Bone marrow (tissue), 2 donors: ENCODE results near the gene TMPRSS9.

Source experiments
- DNase-seq, 2 donors: peaks; one replicate each; lab custom pipeline; 2025; lab: John Stamatoyannopoulos, UW

The TMPRSS9 gene

DNA sequence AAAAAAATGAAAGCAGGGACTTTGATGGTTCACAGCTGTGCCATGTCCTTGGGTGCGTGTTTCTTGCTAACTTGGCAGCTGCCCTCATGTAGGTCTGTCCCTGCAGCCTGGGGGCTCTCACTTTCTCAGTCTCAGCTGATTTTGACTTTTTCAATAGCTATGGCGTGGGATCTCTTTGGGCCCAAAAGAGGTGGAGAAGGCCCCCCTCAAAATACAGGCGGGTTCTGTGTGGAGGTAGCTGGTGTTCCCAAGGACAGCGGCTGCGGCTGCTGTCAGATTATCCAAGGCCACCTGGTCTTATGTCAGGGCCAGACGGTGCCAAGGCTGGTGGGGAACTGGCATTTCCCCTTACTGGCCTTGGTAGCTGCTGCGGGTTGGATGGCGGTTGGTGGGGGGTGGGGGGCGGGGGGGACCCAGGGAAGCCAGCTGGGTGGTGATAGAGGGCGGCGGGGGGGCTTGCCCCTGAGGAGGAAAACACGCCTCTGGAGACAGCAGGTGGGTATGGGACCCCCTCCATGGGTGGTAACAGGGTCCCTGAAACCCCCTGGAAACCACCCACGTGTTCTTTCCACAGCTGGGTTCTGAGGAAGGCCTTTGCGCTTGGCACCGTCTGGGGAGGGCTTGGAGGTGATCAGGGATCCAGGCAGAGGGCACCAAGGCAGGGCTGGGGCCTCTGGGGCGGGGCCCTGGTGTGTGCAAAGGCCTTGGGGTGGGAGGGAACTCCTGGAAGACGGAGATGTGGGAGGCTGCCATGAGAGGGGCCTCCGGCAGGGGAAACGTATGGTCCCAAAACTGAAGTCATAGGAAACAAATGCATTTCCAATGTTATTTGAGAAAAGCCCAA lies 63.2 kb downstream of the TMPRSS9 start:
- peak in 1 of 2 donors; percentile 30 for DNase-seq

DNA sequence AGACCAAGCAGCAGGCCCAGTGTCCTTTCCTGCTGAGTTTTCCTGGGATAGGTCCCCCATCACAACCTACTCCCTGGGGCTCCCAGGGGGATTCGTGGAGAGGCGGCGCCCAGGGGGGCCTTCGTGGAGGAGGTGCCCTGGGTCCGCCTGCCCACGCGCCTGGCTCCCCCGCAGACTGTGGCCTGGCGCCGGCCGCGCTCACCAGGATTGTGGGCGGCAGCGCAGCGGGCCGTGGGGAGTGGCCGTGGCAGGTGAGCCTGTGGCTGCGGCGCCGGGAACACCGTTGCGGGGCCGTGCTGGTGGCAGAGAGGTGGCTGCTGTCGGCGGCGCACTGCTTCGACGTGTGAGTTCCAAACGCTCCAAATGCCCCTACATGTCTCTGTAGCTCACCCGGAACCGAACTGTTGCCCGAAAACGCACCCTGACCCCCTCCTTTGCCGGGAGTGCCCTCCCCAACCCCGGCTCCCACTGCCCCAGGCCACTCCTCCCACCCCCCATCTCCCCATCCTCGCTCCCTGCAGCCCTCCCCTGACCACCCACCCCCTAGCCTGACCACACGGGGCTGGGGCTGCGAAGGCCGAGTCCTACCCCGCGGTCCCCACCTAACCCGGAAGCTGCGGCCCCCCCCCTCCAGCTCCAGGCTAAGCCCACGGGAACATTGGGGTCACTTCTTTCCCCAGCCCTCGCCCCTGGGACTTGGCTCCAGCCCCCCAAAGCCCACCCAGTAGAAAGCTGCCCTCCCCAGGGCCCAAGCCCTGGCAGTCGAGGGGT lies 64.0 kb downstream of the TMPRSS9 start:
- DNase-seq, result no peak

DNA sequence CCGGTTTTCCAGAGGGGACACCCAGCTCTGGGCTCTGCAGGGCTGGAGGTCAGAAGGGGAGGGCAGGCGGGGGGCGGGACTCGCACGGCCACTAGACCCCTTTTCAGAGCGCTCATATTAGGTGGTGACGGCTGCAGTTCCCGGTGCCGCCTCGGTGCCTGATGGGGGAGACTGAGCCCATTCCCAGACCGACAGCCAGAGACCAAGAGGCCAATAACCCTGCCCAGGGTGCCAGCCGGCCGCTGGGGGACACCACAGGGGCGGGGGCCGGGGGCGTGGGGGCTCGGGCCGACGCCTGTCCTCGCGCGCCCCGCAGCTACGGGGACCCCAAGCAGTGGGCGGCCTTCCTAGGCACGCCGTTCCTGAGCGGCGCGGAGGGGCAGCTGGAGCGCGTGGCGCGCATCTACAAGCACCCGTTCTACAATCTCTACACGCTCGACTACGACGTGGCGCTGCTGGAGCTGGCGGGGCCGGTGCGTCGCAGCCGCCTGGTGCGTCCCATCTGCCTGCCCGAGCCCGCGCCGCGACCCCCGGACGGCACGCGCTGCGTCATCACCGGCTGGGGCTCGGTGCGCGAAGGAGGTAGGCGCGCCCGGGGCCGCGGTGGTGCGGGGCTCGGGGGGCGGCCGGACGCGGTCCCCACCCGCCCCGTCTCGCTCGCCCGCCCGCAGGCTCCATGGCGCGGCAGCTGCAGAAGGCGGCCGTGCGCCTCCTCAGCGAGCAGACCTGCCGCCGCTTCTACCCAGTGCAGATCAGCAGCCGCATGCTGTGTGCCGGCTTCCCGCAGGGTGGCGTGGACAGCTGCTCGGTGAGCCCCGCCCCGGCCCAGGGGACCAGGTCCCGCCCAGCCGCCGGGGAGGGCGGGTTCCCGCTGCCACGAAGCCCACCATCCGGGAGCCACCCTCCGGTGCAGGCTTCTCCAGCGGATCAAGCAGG lies 64.9 kb downstream of the TMPRSS9 start:
- DNase-seq, result no peak

DNA sequence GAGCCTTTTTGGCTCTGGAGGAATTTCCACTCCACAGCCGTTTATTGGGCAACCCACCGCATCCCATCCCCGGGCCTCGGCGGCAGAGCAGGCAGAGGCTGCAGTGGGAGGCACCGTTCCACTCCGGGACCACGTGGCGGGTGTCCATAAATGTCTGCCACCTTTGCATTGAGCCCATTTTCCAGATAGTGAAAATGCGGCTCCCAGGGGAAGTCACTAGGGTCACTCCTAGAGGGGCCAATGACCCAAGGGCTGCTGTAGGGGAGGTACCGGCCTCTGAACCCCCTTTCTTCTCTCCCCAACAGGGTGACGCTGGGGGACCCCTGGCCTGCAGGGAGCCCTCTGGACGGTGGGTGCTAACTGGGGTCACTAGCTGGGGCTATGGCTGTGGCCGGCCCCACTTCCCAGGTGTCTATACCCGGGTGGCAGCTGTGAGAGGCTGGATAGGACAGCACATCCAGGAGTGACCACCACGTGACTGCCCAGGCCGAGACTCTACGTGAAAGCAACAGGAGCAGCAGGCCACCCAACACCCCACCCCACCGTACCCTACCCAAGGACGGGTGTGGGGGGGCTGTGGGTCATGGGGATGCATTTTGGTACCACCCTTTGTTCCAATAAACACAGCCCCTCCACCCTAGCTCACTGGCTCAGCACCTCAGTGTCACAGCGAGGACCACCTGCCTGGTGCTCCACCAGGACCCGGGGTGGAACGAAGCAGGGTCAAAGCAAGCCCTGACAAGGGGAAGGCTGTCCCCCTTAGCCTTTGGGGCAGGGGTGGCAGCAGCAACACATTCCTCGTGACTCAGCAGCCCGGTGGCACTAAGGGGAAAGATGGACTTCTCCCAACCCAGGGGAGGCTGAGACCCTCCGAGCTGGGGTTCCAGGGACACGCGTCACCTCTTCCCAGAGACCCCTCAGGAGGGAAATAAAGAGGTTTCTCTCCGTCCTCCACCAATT lies 65.8 kb downstream of the TMPRSS9 start:
- DNase-seq, result no peak

DNA sequence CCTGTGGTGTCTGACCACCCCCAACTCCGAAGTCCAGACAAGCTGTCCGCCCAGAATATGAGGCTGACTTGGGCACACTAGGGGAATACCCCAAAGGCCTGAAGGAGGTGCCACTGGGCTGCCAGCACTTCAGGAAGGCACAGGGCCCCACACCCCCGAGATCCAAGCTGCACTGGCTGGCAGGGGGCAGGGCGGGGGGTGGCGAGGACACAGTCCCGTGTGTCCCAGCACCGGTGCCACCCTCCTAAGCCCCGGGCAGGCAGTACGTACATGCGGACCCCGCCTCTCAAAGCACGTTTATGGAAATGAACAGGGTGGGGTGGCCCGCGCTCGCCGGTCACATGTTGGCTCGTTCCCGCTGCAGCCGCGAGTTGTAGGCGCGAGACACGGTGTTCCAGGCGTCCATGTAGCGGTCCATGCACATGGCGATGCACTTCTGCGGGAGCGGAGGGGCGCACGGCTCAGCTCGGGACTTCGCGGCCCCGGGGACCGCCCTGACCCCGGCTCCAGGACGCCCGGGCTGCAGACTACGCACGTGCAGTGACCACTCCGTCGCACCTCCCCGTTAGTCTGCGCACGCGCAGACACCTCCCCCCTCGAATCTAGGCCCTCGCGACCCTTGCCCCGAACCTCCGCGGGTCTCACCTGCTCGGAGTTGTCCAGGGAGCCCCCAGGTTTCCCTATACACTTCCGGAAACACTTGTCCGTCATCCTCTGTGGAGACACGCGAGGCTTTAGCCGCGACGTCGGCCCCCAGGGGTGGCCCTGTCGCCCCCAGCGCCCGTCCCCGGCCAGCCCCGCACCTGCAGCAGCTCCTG lies 66.8 kb downstream of the TMPRSS9 start:
- DNase-seq, result no peak

DNA sequence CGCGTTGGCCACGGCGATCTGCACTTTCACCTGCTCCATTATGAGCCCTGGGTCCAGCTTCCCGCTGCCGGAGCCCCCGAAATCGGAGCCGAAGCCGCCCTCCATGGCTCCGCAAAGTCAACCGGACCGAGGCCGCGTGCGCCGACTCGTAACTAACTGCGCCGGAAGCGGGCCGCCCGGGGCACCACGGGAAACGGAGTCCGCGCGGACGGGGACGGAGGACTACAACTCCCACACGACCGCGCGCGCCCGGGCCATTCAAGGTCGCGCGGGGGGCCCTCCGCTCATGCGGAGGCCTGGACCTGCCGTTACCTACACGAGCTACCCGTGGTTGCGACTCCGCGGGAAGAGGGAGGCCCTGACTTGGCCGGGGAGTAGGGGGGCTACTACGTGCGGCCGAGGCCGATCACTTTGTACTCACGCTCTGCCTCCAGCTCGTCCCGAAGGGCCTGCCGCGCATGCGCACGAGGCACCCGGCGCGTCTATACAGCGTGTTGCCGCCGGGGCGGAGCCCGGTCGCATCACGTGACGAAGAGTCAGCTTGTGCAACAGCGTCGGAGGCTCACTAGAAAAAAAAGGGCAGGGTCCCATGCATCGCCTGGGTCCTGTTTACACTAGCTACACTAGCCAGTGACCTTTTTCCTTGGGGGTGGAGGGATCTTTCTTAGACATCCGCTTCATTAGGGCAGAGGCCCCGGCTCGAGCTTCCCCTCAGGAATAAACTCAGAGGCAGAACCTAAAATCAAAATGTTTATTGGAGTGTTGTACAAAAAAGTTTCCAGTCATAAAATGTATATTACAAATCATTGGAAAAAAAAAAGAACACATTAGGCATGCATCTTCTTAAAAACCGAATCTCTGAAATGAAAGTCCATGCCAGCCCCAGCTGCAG lies 67.6 kb downstream of the TMPRSS9 start, which contains the start of gene TIMM13:
TIMM13 (minus strand) TSS at position 158 of the 892 bp plus-strand sequence; CDS start at position 105, 53 bp downstream.
- peak; percentile 95 to 100 for DNase-seq

DNA sequence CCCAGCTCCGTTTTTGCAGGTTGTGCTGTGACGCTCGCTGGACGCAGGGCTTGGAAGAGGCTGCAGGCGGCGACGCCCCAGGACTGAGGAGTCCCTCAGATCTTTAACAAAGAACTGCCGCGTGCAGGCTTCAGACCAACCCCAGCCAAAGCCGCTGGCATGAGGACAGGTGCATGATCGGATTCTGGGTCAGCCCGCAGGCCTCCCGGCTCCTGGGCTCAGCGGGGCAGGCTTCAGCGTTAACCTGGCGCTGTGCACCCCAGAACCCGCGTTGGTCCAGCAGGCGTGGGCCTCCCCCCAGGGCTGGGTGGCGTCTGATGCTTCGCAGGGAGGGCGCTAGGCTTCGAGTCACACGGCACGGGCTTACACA lies 68.2 kb downstream of the TMPRSS9 start:
- no peak for DNase-seq

DNA sequence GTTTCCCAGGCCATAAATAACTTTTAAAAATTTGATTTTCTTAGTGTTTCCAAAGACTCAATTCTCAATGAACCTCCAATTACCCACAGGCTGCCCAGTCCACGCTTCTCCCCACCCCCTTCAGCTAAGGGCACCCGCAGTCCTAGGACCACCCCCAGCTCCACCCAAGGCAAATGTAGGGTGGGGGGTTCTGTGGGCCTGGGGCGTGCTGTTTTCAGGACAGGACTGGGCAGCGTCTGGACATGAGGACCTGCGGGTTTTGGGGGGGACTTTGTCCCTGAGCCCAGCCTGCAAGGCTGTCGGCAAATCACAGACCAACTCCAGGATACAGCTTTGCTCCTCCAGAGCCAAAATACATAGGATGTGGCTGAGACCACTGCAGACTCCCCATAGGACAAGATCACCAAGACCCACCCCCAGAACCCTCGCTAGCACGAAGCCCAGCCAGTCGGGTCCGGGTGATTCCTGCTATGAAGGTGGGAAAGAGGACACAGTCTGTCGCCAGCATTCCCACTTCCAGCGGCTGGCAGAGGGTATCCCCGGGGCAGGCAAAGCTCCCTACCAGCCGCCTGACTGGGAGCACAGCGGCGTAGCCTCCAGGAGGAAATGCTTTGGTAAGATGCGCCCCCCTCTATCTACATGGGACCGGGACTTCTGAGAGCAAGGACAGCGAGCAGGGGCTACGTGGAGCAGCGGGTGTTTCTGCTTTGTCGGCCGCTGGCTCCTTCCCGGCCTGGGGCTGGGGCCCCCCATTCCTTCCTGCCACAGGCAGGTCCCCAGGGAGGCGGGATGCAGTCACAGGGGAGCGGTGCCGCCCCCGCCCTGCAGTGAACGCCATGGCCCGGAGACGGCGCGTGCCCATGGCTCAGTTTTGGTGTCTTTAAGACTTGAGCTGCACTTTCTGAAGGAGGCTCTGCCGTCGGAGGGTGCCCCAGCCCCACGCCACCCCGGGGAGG lies 69.0 kb downstream of the TMPRSS9 start:
- DNase-seq, result no peak

DNA sequence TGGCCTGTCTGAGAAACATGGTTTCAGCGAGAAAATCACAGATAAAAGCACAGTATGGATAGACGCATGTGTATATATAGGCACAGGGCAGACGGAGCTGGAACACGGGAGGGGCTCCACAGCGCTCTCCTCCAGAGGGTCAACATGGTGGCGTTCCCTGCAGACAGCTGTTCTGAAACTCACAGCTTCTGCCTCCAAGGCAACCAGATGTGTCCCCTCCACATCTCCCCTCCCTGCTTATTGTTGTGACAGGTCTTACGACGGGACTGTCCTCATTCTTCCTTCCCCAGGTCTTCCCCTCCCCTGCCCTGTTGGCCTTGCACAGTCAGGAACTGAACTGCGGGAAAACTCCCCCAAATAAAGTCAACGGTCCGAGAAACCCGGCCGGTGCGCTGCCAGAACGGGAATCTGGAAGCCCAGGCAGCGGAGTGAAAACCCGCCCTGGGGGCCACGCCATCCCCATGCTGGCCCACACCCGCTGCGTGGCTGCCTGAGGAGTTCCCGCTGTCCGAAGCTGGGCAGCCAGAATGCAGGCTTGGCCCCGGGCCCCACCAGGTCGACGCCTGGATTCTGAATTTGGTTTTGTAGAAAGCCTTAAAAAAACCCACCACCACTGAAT lies 70.0 kb downstream of the TMPRSS9 start:
- no peak for DNase-seq

DNA sequence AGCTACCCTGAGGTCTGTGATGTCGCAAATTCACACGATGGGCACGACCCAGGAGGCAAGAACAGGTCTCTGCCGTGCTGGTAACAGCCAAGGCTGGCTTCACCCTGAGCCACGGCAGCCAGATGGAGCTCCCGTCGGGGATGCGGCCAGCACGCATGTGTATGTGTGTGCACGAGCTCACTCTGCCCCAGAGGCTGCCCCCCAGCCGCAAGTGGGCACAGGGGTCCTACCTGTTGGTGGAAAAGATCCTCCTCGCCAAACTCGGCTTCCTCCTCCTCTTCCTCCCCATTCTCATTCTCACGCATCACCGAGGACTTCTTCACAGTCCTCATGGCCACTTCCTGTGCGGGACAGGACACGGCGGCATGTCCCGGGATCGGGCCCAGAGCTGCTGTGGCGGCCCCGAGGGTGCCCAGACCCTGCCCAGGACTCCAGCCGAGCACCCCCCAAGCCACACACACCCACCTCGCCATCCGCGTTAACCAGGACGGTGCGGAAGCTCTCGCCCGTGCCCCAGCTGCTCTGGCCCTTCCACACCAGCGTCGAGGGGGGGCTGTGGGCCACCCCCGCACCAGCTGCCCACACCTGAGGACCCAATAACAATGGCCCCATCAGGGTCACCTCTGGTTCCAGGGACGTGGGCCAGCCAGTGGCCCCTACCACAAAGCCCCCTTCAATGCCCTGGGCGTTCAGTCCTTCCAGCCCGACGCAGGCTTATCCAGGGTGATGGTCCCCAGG lies 71.4 kb downstream of the TMPRSS9 start:
- no peak for DNase-seq

DNA sequence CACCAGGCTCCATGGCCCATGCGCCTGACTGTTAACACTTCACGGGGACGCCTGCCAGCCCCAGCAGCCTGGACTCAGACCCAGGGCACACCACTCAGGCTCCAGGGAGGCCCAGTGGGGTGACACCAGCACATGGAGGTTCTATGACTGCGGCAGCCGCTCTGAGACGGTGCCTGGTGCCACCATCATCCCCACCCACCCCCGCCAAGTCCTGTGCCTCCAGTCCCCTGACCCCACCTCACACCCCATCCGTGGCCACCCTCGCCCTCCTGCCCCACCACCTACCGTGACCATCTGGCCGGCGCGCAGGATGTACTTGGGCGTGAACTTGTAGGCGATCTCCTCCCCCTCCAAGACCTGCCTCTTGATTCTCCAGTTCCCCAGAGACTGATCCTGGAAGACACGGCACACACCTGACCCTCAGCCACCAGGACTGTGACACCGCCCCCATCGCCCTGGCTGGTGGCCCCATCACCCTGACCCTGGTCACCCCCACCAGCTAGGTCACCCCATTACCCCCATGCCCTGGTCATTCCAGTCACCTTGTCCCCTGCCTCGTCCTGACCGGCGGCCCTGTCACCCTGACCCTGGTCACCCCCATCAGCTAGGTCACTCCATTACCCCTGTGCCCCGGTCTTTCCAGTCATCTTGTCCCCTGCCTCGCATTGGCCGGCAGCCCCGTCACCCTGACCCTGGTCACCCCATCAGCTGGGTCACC lies 72.2 kb downstream of the TMPRSS9 start:
- DNase-seq, result no peak

DNA sequence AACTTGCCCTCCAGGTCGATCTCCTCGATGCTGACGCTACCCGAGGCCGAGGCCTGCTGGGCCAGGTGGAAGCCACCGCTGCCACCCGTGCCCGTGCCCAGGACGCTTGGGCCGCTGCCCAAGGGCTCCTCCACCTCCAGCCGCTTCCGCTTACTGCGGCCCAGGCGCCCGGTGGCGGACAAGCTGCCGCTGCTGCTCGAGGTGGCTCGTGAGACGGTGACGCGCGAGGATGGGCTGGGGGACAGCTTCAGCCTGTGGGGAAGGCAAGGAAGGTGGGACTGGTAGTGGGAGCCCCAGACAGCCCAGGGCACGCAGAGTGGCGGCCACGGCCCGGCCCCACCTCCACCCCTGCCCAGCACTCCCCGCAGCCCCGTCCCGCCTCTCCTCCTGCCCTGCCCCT lies 73.8 kb downstream of the TMPRSS9 start:
- no peak for DNase-seq

DNA sequence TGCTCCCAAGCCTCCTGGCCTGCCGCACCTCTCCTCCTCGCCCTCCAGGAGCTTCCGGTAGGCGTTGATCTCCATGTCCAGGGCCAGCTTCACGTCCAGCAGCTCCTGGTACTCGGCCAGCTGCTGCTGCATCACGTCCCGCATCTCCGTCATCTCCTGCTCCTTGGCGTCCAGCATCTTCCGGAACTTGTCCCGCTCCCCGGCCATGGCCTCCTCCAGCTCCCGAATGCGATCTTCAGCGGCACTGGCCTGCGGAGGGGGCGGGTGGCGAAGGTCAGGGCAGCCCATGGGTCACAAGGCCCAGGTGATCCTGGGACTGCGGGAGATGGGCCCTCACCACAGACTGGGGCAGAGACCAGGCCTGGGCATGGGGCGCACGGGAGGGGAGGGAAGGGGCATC lies 74.2 kb downstream of the TMPRSS9 start:
- no peak for DNase-seq

DNA sequence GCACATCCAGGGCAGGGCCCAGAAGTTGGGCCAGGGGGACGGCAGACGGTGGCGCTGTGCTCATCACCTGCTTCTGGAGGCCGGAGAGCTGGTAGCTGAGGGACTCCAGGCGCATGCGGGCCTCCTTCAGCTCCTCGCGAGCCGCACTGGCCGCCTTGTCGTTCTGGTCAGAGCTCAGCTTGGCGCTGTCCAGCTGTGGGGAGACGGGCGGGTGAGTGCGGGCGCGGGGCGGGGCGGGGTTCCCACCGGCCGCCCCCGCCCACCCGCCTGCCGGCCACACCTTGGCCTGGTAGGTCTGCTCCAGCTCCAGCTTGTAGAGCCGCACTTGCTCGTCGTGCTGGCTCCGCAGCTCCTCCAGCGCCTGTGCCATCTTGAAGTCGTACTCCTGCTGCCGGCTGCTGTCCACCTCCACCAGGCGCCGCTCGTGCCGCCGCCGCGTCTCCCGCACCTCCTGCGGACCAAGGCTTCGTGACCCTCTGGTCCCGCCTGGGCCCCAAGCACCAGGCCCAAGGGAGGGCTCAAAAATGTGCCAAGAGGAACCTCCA lies 74.7 kb downstream of the TMPRSS9 start:
- DNase-seq, result no peak

DNA sequence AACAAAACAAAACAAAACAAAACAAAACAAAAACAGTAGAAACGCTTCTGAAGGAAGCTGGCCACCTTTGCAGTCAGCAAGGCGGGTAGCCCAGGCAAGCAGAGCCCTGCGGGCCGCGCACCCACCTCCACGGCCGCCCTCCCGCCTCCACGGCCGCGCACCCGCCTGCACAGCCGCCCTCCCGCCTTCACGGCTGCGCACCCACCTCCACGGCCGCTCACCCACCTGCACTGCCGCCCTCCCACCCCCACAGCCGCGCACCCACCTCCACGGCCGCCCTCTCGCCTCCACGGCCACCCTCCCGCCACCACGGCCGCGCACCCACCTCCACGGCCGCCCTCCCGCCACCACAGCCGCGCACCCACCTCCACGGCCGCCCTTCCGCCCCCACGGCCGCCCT lies 76.3 kb downstream of the TMPRSS9 start:
- no peak for DNase-seq

DNA sequence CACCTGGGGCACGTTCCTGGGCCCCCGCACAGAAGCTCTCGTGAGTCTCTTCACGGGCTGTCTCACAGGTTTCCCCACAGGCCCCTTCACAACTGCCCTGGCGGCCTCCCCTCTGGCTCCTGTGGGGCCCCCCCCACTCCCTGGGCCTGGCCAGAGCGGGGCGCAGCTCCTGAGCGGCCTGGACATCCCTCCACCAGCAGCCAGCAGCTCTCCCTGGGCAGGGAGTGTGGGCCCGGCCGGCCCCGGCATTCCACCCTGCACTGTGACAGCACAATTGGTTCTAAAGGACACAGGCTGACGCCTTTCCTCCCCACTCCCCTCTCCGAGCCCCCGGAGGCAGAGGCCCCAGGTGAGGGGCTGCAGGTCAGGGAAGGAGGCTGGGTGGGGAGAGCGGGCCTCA lies 76.9 kb downstream of the TMPRSS9 start:
- DNase-seq, result no peak
